Testis (tissue), 2 donors: ENCODE data around the gene LTBP1.
"Not testable (repeated sequence)": the region's sequence is repeated elsewhere in the genome, so short reads cannot be mapped to it uniquely, and the experiment has no call there.

Experiments
- CTCF ChIP-seq, 3 experiments: fragments of 450-650 bp in 2 of 3; fragments of 200-600 bp in 1 of 3; sonication (generic) in 1 of 3; IDR thresholded peaks; one replicate each; pipeline ENCODE4 v1.5.1; 2016 to 2019; ENCODE audit warnings: antibody characterized with exemption in 3 of 3, mild to moderate bottlenecking in 2 of 3, moderate library complexity in 1 of 3
- POLR2A ChIP-seq: fragments of 450-650 bp; IDR thresholded peaks from one replicate; pipeline ENCODE4 v1.6.1; 2017; ENCODE audit warnings: antibody characterized with exemption, mild to moderate bottlenecking, moderate library complexity

DNA sequence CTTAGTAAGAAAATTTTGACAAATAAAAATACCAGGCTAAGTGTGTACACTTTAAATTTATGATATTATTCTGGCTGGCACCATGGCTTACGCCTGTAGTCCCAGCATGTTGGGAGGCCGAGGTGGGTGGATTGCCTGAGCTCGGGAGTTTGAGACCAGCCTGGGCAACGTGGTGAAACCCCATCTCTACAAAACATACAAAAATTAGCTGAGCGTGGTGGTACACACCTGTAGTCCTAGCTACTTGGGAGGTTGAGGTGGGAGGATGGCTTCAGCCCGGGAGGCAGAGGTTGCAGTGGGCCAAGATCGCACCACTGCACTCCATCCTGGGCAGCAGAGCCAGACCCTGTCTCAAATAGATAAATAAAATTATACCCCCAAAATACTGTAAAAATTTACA, 421.8 kb downstream of the LTBP1 start:
- TF ChIP-seq POLR2A; CTCF (IDR thresholded peaks at IDR 0.05): not testable (repeated sequence)
